PC-3 (cell line): Measurements from ENCODE around the gene CLEC19A. TPM values are rescaled to one million over a fixed set of nuclear protein-coding genes. Genes with fewer than 3 reads are reported as not detected.

Experiments used
- ATAC-seq: fragments of 200-7000 bp; cut with Tn5 transposase; 2 replicates; pipeline ENCODE4 v1.9.1; 2020; ENCODE audit warnings: mild to moderate bottlenecking, moderate library complexity
- BruUV-seq: library from RNA; stranded (reverse); fragments of 400-500 nt; replicated peaks from 2 replicates; lab custom pipeline; 2021; lab: Mats Ljungman, UMichigan
- CTCF ChIA-PET: fragments of 300-600 bp; sonication (Branson Sonifier 250); formaldehyde crosslinking; loops from one replicate; lab custom pipeline; 2022; ENCODE audit warnings: antibody characterized with exemption; lab: Charles Lee
- POLR2A ChIA-PET: fragments of 300-600 bp; sonication (Branson Sonifier 250); formaldehyde crosslinking; loops from one replicate; lab custom pipeline; 2022; ENCODE audit warnings: antibody characterized with exemption; ENCODE audit not compliant: unreplicated experiment; lab: Charles Lee
- DNase-seq: peaks from one replicate; pipeline ENCODE4 v3.0.0-alpha.2; 2015
- H2AFZ ChIP-seq: fragments of 300-600 bp; sonication (generic); 2 replicates; pipeline ENCODE4 v1.6.0; 2016; ENCODE audit warnings: antibody characterized with exemption, low read length
- H3F3A ChIP-seq: fragments of 300-600 bp; sonication (generic); one replicate; pipeline ENCODE4 v1.6.0; 2017; ENCODE audit warnings: antibody characterized with exemption, low read length, control low read depth, mild to moderate bottlenecking; ENCODE audit not compliant: unreplicated experiment
- H3K27ac ChIP-seq: fragments of 300-600 bp; sonication (generic); 2 replicates; pipeline ENCODE4 v1.5.1; 2016; ENCODE audit warnings: mild to moderate bottlenecking, low read length
- H3K27me3 ChIP-seq: fragments of 300-600 bp; sonication (generic); 2 replicates; pipeline ENCODE4 v1.6.1; 2016; ENCODE audit warnings: low read length, mixed read lengths
- H3K36me3 ChIP-seq: fragments of 300-600 bp; sonication (generic); 2 replicates; pipeline ENCODE4 v1.6.1; 2016; ENCODE audit warnings: low read depth, mixed run types, low read length, mixed read lengths
- H3K4me1 ChIP-seq: fragments of 300-600 bp; sonication (generic); 2 replicates; pipeline ENCODE4 v1.5.1; 2016; ENCODE audit warnings: low read length; ENCODE audit not compliant: insufficient read depth
- H3K4me2 ChIP-seq: fragments of 300-600 bp; sonication (generic); 2 replicates; pipeline ENCODE4 v1.6.0; 2016; ENCODE audit warnings: low read length
- H3K4me3 ChIP-seq: fragments of 300-600 bp; sonication (generic); 2 replicates; pipeline ENCODE4 v1.5.1; 2016; ENCODE audit warnings: mild to moderate bottlenecking, low read length, mixed read lengths
- H3K79me2 ChIP-seq: fragments of 300-600 bp; sonication (generic); 2 replicates; pipeline ENCODE4 v1.6.1; 2017; ENCODE audit warnings: low read length, mixed read lengths
- H3K9ac ChIP-seq: fragments of 300-600 bp; sonication (generic); 2 replicates; pipeline ENCODE4 v1.6.0; 2016; ENCODE audit warnings: mild to moderate bottlenecking, low read length
- H3K9me2 ChIP-seq: fragments of 300-600 bp; sonication (generic); replicated peaks from 2 replicates; pipeline ENCODE4 v1.6.1; 2016; ENCODE audit warnings: mixed run types, low read length, mixed read lengths
- H3K9me3 ChIP-seq: fragments of 300-600 bp; sonication (generic); 2 replicates; pipeline ENCODE4 v1.6.1; 2016; ENCODE audit warnings: low read length, mixed read lengths
- H4K20me1 ChIP-seq: fragments of 300-600 bp; sonication (generic); 2 replicates; pipeline ENCODE4 v1.6.1; 2016; ENCODE audit warnings: low read length, mixed read lengths
- EZH2 ChIP-seq: fragments of 300-600 bp; sonication (generic); IDR thresholded peaks from one replicate; pipeline ENCODE4 v1.6.1; 2017; ENCODE audit warnings: antibody characterized with exemption, mild to moderate bottlenecking, low read length; ENCODE audit not compliant: unreplicated experiment
- EZH2phosphoT487 ChIP-seq: fragments of 300-600 bp; sonication (generic); IDR thresholded peaks from 2 replicates; pipeline ENCODE4 v1.6.1; 2018; ENCODE audit warnings: mild to moderate bottlenecking, antibody characterized with exemption, low read length, borderline replicate concordance
- intact Hi-C: fragments of 100-400 bp; cut with micrococcal nuclease; formaldehyde crosslinking; loops from 2 replicates; pipeline ENCODE4 v1.9.0; 2023
- total RNA-seq: library from RNA; depleted of rRNA; stranded (reverse); fragments of >200 nt; gene quantifications from 2 replicates; pipeline ENCODE4 v1.2.3, GENCODE V29; 2014; rRNA removed
- TF ChIP-seq, protein P1 (sequence below): fragments of 300-600 bp; sonication (generic); conservative IDR thresholded peaks from 2 replicates; pipeline ENCODE4 v1.5.1; 2017; ENCODE audit warnings: antibody characterized with exemption, low read depth, mild to moderate bottlenecking, low read length

CLEC19A gene
- total RNA-seq, 1 experiment from 2014 or later, result not detected

DNA sequence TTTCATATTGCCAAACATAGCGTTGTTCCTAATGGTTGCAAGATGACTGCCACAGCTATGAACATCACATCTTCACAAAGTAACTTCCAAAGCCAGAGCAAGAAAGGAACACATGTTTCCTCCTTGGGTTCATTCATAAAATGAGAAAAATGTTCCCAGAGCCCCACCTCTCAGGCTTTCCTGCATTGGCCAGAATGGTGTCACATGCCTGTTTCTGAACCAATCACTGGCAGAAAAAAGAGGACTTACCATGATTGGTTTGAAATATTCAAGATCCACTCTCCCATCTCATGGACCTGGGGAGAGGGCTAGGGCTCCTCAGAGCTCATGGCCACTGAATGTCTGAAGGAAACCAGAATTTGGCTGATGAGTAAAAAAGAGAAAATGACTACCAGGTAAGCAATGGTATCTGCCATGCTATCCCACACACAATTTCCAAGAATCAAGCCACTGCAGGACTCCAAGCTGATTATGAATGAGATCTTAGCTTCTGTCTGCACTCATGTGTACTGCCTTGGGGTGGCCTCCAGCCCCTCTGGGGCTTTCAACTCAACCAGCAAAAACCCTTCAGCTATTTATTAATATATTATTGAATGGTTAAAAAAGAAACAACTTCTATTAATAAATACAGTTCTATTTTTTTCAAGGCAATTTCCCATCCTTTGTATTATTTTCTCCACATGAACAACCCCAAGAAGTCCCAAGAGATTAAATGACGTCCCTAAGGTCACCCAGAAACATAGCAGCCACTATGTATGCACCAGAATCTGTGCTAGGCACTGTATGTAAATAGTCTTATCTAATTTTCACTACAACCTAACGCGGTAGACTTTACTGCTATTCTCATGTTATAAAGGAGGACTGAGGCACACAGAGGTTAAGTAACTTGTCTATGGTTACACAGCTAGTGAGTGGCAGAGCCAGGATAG lies 70.8 kb downstream of the CLEC19A start:
- no peak for DNase-seq
- no peaks in the 10 kb centered on the region for H3F3A ChIP-seq
- no peak overlapping the region for H3K4me3 ChIP-seq
- no peaks in the 10 kb centered on the region for H3K9me2 ChIP-seq
- H3K27ac ChIP-seq, result no peak overlapping the region
- no peaks in the 10 kb centered on the region for H3K36me3 ChIP-seq
- intact Hi-C loops, result no loop called here
- TF ChIP-seq EZH2phosphoT487, result no peak
- TF ChIP-seq, protein P1, sequence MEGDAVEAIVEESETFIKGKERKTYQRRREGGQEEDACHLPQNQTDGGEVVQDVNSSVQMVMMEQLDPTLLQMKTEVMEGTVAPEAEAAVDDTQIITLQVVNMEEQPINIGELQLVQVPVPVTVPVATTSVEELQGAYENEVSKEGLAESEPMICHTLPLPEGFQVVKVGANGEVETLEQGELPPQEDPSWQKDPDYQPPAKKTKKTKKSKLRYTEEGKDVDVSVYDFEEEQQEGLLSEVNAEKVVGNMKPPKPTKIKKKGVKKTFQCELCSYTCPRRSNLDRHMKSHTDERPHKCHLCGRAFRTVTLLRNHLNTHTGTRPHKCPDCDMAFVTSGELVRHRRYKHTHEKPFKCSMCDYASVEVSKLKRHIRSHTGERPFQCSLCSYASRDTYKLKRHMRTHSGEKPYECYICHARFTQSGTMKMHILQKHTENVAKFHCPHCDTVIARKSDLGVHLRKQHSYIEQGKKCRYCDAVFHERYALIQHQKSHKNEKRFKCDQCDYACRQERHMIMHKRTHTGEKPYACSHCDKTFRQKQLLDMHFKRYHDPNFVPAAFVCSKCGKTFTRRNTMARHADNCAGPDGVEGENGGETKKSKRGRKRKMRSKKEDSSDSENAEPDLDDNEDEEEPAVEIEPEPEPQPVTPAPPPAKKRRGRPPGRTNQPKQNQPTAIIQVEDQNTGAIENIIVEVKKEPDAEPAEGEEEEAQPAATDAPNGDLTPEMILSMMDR, result no peak
- no peak for TF ChIP-seq EZH2
- no TSS peak for BruUV-seq
- no peaks in the 10 kb centered on the region for H3K27me3 ChIP-seq
- no peak overlapping the region for H2AFZ ChIP-seq
- ChIA-PET CTCF (no interaction called here), POLR2A (interaction anchor here (0.6 kb wide), 1 partner anchor 24 kb away, joined by 6 read pairs; no protein-coding TSS in a partner anchor)
- no peak overlapping the region for H3K9ac ChIP-seq
- H4K20me1 ChIP-seq, result no peaks in the 10 kb centered on the region
- H3K9me3 ChIP-seq, result no peaks in the 10 kb centered on the region
- no peaks in the 10 kb centered on the region for H3K4me1 ChIP-seq
- no peaks in the 10 kb centered on the region for H3K79me2 ChIP-seq
- no peak for ATAC-seq
- no peak overlapping the region for H3K4me2 ChIP-seq

DNA sequence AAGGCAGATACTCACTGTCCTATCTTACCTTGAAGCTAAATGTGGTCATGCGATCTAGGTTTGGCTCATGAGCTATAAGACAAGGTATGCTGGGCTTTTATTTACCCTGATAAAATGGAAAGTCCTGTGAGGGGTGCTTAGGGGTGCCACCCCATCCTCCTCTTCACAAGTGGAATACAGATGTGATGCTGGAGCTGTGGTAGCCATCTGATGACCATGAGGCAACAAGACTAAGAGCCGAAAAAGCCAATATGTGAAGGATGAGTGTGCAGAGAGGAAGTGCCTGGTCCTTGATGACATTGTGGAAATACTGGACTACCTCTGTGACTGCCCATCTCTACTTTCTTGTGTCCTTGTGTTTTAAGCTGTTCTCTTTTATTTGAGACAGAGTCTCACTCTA lies 74.0 kb downstream of the CLEC19A start:
- H3K9ac ChIP-seq, result no peak overlapping the region
- no peak overlapping the region for H3K4me3 ChIP-seq
- H3K27me3 ChIP-seq, result no peaks in the 10 kb centered on the region
- H3K36me3 ChIP-seq, result no peaks in the 10 kb centered on the region
- H3K79me2 ChIP-seq, result no peaks in the 10 kb centered on the region
- no peaks in the 10 kb centered on the region for H3K4me1 ChIP-seq
- H3K9me3 ChIP-seq, result no peaks in the 10 kb centered on the region
- no peak for ATAC-seq
- no peak for TF ChIP-seq EZH2
- TF ChIP-seq, protein P1, result no peak
- TF ChIP-seq EZH2phosphoT487, result no peak
- intact Hi-C loops, result no loop called here
- no peak for DNase-seq
- H3K27ac ChIP-seq, result no peak overlapping the region
- CTCF ChIA-PET, result no interaction called here
- no peaks in the 10 kb centered on the region for H4K20me1 ChIP-seq
- H3K9me2 ChIP-seq, result no peaks in the 10 kb centered on the region
- H3F3A ChIP-seq, result no peaks in the 10 kb centered on the region
- POLR2A ChIA-PET, result no interaction called here
- no TSS peak for BruUV-seq
- no peak overlapping the region for H3K4me2 ChIP-seq
- no peak overlapping the region for H2AFZ ChIP-seq

Other genes with a start within 250 kb of the CLEC19A start
- gene COQ7, start 218.1 kb upstream of the CLEC19A start, total RNA-seq, result 12.2 and 25.0 TPM in 2 replicates
- gene ITPRIPL2, start 171.8 kb upstream of the CLEC19A start, total RNA-seq, result 21.6 and 31.5 TPM in 2 replicates
- gene SYT17, start 117.5 kb upstream of the CLEC19A start, total RNA-seq, result 10.8 and 11.8 TPM in 2 replicates
- gene TMC5, start 132.2 kb downstream of the CLEC19A start, total RNA-seq, result 7.4 and 7.9 TPM in 2 replicates
- gene GDE1, start 236.4 kb downstream of the CLEC19A start, total RNA-seq, result 45.6 and 50.7 TPM in 2 replicates
- gene CCP110, start 238.2 kb downstream of the CLEC19A start, total RNA-seq, result 5.4 and 10.0 TPM in 2 replicates